DOHH2 (cell line): ENCODE measurements around the gene PRORP.

ENCODE experiments used
- CTCF ChIP-seq: fragments of 200-600 bp; sonication (generic); IDR thresholded peaks from one replicate; pipeline ENCODE4 v1.5.1; 2014; ENCODE audit warnings: antibody characterized with exemption, mild to moderate bottlenecking, low read depth, low read length; ENCODE audit not compliant: poor library complexity, severe bottlenecking
- EZH2phosphoT487 ChIP-seq: fragments of 200-600 bp; sonication (generic); IDR thresholded peaks from 2 replicates; pipeline ENCODE4 v1.6.1; 2017; ENCODE audit warnings: borderline replicate concordance, mild to moderate bottlenecking, antibody characterized with exemption, low read length, moderate library complexity, mixed read lengths

- TF ChIP-seq CTCF: no peak
- no peak for TF ChIP-seq EZH2phosphoT487
Observed at GRCh38 chr14:35158951-35159653, 36.8 kb downstream of the PRORP start.
